ENCODE measurements around the gene MCUR1.
"Not testable (repeated sequence)": the region's sequence is repeated elsewhere in the genome, so short reads cannot be mapped to it uniquely, and the experiment has no call there.

The MCUR1 gene

GRCh38 chr6:13775466-13775865 lies 38.9 kb downstream of the MCUR1 start:
- not testable (repeated sequence) for DNase-seq

- not testable (repeated sequence) for DNase-seq
Measured at GRCh38 chr6:13772358-13773030, 41.9 kb downstream of the MCUR1 start.

GRCh38 chr6:13769655-13770053 lies 44.7 kb downstream of the MCUR1 start:
- peak; percentile 26 for DNase-seq

GRCh38 chr6:13769034-13769654 lies 45.2 kb downstream of the MCUR1 start:
- no peak for DNase-seq

- DNase-seq, result peak; percentile 49
Measured at GRCh38 chr6:13767121-13767808, 47.1 kb downstream of the MCUR1 start.

GRCh38 chr6:13766201-13766634 lies 48.1 kb downstream of the MCUR1 start:
- no peak for DNase-seq

GRCh38 chr6:13765570-13765969 lies 48.8 kb downstream of the MCUR1 start:
- DNase-seq, result no peak

GRCh38 chr6:13764996-13765395 lies 49.4 kb downstream of the MCUR1 start:
- DNase-seq, result no peak

- no peak for DNase-seq
Measured at GRCh38 chr6:13763740-13764381, 50.5 kb downstream of the MCUR1 start.

- no peak for DNase-seq
Measured at GRCh38 chr6:13762611-13763441, 51.5 kb downstream of the MCUR1 start.

- no peak for DNase-seq
Measured at GRCh38 chr6:13761361-13762036, 52.9 kb downstream of the MCUR1 start.

- no peak for DNase-seq
Measured at GRCh38 chr6:13760307-13761304, 53.8 kb downstream of the MCUR1 start.

- no peak for DNase-seq
Measured at GRCh38 chr6:13759025-13759424, 55.3 kb downstream of the MCUR1 start.

GRCh38 chr6:13754644-13755043 lies 59.7 kb downstream of the MCUR1 start:
- DNase-seq, result no peak

GRCh38 chr6:13743736-13744127 lies 70.6 kb downstream of the MCUR1 start:
- no peak for DNase-seq

GRCh38 chr6:13742961-13743735 lies 71.2 kb downstream of the MCUR1 start:
- DNase-seq, result no peak

- no peak for DNase-seq
Measured at GRCh38 chr6:13741365-13741764, 73.0 kb downstream of the MCUR1 start.

Measured in activated CD8-positive, alpha-beta memory T cell treated with anti-CD3 and anti-CD28 coated beads, Interleukin-2, amount 50 U/mL, for 4 hours (primary cell).